NB4 (cell line): ENCODE data around the gene VAV3.

Experiments used
- CTCF ChIP-seq: IDR thresholded peaks from one replicate; pipeline ENCODE4 v1.5.1; 2012; ENCODE audit warnings: low read depth, low read length
- POLR2A ChIP-seq: IDR thresholded peaks from 2 replicates; pipeline ENCODE4 v1.6.1; 2011; ENCODE audit warnings: mild to moderate bottlenecking; ENCODE audit not compliant: insufficient read length; ENCODE audit errors: extremely low read depth

- TF ChIP-seq CTCF: no peak
- no peak for TF ChIP-seq POLR2A
Measured at GRCh38 chr1:107724648-107725047, 240.3 kb downstream of the VAV3 start.
